Renal cortex interstitium (tissue), 11 donors: Measurements from ENCODE around the gene IP6K3. TPM values are rescaled to one million over a fixed set of nuclear protein-coding genes. Genes with fewer than 3 reads are reported as not detected.

Experiments used
- DNase-seq, 11 donors: peaks; one replicate each; pipeline ENCODE4 v3.0.0-alpha.2; 2013; ENCODE audit warnings: low read depth in 9 of 11, low spot score in 4 of 11; ENCODE audit errors: extremely low read depth in 1 of 11
- polyA plus RNA-seq, 3 donors: library from polyadenylated mRNA; unstranded; fragments of 120-200 nt; gene quantifications; one replicate each; pipeline ENCODE4 v1.2.1, GENCODE V29; 2013; ENCODE audit not compliant: insufficient read length in 3 of 3

The IP6K3 gene
- polyA plus RNA-seq, 3 donors: 0.93 to 1.1 (median 1.1) TPM

DNA sequence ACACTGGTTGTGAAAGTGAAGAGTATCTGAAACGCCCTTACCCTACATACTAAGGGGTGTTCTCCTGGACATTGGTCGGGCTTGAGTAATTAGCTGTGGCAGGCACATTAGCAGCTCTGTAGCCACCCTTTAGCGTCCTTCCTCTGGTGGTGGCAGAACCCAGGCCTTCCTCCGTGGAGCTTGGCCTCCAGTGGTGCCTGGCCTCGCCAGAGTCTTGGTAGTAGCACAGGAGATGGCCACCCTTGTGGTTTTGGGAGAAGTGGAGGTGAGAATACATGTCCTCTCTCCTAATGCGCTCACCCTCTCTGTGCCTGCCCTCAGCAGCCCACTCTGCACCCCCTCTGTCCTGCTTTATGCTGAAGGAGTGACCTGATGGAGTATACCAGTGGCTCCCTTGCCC is 17.6 kb downstream of the IP6K3 start:
- DNase-seq: no peak

DNA sequence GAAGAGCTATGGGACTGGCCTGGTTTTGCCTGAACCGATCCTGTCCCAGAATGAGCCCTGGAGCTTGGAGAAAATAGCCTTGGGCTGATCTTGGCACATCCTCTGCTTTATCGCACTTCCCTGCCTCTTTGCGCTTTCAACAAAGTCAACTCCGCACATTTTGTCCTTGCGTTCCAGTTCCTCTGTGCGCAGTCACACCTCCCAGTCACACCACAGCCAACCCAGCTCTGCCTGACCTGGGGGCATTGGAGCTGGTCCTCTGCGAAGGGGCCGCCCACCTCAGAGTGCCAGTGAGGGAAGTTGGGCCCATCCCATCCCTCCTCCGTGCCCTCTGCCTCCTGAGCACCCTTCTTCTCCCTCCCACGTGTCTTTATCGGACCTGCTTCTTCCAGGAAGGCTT is 18.3 kb downstream of the IP6K3 start:
- no peak for DNase-seq

DNA sequence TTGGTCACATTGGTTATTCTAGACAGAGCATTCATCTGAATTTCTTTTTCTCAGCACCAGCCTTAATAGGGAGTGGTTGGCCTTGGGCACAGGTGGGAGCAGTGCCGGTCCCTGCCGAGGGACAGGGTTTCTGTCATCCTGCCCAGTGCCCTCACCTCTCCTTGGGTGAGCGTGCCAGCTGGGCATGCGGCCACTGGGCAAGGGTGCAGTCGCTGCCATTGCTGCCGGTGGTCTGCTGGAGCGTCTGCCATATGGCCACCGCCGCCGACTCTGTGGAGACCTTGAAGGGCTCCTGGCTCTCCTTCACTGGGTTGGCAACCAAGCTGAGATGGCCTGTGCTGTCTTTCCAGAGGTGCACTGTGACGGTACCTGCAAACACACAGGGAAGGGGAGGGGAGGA is 18.8 kb downstream of the IP6K3 start:
- no peak for DNase-seq

DNA sequence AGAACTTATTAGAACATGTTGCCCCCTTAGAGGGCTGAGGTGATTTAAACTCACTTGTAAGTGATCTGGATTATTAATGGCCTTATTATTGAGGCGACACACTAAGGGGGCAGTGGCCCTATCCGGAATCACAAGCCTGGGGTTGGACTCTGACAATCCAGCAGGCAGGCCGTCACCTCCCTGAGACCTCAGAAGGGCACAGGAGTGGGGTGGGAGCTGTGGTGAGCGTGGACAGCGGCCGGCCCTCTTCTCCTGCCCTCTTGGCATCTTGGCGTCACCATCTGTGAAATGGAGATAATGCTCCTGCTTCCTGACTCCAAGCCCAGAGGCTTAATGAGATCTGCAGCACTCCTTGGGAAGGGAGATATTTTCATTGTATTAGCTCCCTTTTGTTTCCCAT is 19.6 kb downstream of the IP6K3 start:
- no peak for DNase-seq

DNA sequence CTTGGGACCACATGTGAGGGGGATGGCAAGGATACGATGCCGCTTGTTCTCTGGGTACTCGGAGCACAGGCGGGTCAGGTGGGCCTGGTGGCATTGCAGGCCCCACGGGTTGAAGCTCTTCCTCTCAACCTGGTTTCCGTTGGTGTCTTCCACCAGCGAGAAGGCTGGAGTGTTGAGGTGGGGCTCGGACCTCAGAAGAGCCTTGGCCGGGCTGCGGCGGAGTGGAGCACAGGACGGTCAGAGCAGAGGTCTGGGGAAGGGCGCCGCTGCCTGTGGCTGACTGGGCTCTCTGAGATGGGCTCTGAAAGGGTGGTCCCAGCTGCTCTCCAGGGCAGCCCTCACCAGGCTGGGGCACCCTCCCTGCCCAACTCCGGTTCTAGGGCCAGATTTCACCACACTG is 20.0 kb downstream of the IP6K3 start:
- DNase-seq: no peak

DNA sequence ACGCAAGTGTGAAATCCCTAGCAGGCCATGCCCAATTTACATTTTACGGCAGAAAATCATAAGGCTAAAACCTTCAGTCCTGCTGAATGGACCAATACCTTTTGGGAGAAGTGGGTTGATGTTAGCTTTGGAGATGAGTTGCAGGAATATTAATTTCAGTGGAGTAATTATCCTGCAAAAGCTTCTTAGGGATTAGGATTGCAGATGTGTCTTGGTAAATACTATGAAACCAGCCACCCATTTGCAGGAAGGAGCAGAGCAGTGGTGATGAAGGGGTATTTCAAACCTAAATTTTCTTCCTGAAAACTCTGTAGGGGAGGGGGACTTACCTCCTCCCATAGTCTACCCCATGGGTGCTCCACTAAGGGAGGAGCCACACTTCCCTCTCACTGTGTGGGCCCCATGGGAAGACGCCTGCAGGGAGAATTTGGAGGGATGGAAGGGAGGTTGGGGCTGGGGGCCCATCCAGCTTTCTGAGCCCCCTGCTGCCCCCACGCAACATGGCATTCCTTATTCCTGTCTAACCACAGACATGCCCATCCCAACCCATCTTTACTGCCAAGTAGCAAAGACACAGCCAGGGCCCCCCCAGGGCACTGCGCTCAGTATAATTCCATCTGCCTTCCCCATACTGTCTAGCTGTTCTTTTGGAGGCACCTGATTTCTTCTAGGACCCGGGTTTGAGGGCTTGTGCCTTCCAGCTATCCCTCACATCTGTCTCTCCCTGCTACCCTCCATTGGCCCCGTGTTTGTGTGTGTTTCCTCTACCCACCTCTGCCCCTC is 20.6 kb downstream of the IP6K3 start:
- no peak for DNase-seq

DNA sequence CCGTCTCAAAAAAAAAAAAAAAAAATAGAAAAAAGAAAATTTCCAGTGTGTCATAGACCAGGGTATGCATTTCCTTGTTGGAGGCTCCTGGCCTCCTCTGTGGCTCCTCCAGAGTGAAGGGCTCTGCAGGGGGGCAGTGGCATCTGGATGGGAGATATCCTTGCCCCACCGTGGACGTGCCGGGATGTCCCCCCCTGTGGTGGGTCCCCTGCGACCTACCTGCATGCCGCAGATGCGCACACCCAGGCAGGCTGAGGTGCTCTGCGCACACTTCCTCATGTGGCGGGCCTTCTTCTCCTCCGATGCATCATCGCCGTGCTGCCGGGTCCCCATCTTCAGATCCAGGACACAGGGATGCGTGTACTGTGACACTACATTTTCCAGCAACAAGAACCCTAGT is 21.5 kb downstream of the IP6K3 start:
- DNase-seq: no peak

DNA sequence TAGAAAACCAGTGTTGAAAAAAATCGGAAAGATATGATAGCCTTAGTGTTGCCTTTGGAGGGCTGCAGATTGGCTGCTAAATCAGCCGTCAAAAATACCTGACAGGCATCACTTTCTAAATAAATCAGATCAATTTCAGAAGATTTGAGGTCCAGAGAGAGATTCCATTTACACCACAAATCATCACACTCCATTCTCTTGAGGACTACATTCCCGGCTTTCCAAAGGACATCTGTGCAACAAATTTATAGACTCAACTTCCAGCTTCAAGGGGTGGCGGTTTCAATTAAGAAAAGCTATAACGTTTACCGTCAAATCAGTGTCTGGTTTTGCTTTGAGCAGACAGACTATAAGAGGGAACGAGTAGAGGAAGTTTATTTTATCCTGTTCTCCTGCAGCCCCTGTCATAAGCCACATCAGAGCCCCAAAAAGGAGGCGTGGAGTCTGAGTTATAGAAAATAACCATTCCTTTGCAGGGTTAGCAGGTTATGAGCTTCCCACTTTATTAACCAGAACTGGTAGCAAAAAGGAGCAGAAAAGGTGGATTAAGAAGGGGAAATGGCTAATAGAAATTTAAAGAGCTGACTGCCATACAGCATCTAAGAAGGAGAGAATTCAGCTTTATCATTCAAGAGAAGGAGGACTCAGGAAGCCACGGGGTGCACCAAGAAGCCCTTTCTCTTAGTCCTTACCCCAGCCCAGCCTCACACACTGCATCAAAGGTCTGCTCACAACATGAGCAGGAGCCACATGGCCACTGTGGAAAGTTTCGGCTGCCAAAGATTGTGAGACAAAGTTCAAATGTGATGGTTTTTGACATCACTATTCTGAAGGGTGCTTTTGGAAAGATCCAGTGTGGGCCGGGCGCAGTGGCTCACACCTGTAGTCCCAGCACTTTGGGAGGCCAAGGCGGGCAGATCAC is 22.3 kb downstream of the IP6K3 start:
- DNase-seq: no peak

DNA sequence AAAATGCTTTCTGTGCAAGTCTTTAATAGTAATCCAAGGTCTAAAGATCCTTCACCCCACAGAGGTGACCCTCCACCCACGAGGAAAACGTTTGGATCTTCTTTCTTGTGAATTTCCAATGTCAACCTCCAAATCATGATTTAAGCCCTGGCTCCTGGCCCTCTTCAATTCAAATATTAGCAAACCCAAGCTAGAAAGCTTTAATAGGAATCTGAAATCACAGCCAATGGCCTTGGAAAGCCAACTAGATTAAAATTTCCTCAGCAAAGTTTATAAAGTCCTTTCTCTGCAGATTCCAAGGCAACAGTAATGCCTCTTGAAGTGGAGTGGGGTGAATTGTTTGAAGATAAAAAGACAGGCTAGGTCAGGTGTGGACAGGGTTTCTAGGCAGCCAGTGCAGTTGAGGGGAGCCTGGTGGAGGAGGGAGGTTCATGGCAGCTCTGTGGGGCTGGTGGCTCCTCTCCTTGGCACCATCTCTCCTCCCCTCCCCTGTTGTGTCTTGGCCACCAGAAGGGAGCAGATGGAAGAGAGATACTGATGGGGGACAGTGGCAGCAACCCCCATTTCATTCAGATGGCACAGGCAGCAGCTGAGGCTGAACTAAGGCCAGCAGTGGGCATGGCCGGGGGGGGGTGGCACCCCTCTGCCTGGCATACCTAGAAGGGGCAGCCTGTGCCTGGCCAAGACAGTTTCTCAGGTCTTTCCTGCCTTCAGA is 23.2 kb downstream of the IP6K3 start:
- no peak for DNase-seq

DNA sequence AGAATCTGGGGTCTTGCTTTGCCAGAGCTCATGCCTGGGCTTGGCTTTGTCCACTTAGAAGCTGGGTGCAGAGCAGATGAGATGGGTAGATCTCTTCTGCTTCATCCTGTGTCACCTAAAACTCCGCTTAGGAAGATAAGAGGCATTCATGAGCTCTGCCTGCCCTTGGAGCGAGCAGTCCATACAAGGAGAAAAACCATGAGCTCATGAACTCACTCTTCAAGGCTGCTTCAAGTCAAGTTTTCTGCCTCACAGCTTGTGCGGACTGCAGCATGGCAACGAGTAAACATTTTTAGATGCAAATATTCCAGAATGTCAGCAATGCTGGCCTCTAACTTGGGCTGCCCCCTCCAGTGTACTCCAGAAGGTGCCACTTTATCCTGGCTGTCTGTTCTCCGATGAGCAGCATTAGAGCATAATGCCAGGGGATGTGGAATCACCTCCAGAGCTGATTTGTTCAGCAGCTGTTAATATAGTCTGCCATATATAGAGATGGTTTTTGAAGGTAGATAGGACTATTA is 24.5 kb downstream of the IP6K3 start:
- no peak for DNase-seq

DNA sequence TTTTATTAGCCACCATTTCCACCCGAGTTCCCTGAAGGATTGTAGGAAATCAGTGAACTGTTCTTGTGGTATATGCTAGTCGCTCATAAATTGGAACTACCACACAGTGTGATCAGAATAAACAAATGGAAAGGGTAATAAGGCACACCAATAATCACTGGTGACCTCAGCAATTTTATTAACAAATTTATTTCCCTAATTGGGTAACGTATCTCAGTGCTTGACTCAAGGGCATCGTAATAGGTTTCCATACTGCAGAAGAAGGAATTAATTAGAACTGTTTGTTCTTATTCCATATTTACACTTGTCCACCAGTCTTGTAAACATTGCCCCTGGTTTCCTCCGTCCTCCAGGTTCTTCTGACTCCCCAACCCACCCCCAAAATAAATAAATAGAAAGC is 25.2 kb downstream of the IP6K3 start:
- no peak for DNase-seq

DNA sequence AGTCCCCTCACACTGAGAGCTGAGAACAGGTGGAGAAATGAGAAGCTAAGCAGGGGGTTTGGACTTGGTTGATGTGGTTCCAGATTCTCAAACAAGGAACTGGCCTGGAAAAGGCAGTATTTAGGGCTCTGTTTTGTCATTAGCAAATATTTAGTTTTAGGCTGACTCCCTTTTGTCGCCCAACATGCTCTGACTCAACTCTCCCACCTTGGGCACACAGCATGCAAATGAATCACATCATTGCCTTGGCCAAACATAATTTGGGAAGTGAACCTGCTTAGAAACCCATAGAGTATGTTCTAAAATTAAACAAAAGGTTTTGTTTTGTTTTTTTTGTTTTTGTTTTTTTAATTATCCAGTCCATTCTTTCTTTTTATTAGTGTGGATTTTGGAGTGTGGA is 25.7 kb downstream of the IP6K3 start:
- DNase-seq: no peak

DNA sequence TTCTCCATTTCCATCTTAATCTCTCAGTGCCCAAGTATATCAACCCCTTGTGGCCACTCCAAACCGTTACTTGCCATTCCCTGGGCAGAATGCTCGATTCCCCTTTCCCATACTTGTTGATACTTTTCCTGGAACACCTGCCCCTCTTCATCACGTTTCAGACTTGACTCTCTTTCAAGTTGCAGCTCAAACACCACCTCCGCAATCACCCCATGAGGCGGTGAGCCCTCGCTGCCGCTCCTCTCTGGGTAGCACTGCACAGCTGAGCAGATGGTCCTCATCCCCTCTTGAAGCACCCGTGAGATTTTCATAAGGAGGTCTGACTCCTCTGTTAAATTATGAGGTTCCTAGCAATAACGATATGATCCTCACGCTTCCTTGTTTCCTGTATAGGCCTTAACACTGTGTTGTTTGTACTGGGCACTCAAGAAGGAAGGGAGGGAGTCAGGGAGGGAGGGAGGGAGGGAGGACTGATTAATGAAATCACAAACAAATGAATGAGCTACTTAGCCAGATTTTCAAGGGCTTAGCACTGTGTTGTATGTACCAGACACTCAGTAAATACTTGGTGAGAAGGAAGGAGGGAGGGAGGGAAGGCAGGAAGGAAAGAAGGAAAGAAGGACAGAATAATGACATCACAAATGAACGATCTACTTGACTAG is 27.2 kb downstream of the IP6K3 start:
- DNase-seq: no peak

DNA sequence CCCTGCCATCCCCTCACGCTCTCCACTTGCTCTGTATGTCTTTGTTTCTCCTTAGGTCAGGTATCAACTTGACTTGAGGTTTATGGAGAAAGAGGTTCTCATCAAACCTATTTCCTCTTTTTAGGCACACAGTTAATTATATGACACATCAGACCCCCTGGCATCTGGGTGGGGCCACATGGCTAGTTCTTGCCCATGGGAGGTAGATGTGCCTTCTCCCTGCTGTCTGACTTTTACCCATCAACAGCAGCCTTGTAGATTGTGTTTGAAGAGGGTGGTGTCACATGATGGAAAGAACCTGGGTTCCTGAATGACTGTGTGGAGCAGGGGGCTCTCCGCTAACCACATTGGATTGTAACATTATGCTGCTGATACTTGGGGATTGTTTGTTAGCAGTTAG is 28.0 kb downstream of the IP6K3 start:
- no peak for DNase-seq

DNA sequence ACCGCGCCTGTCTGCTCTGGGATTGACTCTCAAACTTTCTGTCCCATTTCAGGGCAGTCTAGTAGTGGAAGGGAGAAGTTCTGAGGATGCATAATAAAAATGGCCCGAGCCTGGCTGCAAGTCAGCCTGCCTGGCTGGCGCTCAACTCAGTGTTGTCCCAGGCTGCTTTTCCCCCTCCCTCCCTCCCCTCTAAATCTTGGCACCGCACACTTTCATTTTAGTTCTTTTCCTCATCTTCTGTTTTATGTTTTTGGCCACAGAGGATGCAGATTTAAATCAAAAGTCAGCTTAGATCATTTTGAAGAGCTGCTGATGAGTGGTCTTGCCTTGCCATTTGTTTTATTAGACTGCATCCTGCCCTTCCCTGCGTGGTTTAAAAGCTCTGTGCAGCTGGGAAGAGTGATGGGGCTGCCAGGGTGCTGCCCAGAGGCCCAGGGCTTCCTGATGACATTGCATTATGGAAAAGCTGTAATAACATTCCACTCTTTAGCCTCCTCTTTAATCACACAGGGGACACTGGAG is 28.7 kb downstream of the IP6K3 start:
- peak in 1 of 11 donors; percentile 29 for DNase-seq

DNA sequence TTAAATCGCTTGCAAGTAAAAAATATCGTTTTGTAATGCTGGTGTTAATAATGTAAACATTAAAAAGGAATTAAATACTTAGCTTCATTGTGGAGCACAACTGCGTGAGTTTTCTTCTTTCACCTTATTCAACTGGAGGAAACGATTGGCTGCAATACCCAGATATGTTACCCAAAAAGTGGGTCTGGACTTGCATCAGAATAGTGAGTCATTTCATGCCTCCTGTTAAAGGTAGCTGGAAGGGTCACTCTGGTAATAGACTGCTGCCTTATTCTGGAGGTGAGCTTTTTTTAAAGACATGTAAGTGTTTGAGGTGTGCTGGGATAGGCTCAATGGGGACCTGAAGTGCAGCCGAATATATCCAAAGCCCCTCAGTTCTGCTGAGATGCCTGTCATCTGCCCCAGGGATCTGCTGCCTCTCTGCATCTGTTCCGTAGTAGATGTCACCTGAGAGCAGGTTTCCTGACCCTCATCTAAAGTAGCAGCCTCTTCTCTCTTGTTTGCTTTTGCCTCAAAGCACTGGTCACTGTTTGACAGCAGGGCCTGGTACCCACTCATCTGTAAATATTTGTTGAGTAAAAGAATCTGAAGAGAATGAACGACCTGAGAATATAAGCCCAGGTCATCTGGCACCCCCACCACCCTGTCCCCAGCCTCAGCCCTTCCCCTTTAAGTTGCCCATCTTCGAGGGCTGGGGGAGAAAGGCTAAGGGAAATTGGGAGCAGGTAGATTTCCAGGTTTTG is 29.6 kb downstream of the IP6K3 start:
- DNase-seq: no peak

DNA sequence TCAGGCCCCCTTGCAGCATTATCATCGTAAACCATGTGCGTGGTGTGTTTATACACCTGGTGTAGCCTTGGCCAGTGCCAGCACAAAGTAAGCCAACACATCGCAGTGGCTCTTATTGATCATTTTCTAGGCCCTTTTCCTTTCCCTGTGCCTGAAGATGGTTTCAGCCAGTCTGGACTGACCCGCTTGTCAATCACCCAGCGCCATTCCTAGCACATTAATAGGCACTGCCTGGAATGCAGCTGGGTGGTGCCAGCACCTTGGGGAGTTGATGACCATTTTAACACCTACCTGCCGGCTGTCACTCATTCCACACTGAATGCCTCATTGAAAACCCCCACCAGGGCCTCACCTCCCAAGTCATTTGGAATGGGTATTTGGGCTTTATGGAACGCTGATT is 30.3 kb downstream of the IP6K3 start:
- DNase-seq: no peak

DNA sequence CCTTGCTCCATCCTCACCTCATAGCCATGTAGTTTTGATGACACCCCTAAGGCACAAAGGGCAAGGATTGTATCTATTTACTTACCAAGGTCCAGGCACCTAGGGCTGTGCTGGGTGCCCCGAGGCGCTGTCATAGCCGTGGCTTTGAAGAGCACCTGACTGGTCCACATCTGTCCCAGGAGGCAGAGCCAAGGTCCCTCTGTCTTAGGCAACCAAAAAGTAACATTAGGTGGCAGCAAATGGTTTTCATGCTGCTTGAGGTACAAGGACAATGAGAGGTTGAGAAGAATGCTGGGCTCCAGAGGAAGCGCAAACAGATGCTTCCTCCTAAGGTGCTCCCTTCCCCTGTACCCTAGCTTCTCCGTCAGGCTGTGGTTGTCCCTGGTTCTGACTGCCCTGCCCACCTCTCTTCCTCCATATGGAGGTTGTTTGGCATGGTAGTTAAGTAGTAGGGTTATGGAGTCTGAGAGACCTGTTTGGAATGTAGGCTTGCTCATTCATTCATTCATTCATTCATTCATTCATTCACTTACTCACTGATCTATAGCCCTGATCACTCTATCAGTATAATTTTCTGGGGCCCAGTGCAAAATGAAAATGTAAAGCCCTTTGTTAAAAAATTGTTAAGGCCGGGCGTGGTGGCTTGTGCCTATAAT is 32.2 kb downstream of the IP6K3 start:
- no peak for DNase-seq
